T-helper 9 cell (primary cell): Measurements from ENCODE around the gene COL4A3.

Experiments
- DNase-seq: peaks from one replicate; pipeline ENCODE4 v3.0.0-alpha.2; 2020

The COL4A3 gene

DNA sequence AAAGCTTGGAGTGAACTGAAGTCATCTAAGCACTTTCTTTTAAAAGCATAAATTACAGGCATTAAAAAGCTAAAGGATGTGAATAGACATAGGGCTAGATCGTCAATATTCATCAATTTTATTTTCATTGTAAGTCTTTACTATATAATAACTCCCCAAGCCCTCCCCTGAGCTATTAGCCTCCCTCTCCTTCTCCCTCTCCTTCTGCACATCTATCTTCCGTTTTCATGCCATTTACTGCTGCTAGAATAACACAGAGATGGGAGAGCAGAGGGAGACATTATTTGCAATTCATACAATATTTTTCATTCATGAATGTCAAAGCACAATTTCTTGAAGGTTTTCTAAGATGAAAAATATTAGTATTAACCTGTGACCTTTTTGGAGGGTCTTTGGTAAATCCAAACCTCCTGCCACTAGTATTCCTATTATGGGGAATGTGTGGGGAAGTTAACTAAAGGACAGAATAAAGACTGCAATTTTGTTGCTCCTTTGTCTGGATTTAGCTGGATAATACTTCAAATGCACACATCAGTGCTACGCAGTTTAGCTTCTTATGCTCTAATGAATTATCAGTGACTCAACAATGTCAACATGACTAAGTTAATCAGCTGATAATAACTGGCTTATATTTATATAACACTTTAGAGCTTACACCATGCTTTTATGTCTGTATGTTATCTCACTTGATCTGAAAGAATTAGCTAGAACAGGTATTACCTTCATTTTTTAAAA is 132.4 kb downstream of the COL4A3 start:
- DNase-seq: no peak

DNA sequence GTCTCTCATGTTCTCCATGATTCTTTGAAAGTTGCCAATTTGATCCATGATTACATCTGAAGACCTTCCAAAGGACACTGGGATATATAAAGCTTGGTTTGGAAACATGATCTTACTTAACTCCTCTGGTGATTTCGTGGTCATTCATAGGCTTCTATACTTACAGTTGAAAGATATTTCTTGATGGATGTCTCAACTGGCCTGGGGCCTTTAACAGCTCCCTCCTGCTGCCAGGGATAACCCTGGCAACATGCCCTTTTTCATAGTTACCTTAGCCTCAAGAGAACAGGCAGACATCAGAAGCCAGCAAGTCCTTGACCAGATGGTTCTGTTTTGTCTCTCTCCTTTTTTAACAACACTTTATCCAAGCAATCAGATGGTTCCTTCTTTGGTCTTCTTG is 137.1 kb downstream of the COL4A3 start:
- no peak for DNase-seq

DNA sequence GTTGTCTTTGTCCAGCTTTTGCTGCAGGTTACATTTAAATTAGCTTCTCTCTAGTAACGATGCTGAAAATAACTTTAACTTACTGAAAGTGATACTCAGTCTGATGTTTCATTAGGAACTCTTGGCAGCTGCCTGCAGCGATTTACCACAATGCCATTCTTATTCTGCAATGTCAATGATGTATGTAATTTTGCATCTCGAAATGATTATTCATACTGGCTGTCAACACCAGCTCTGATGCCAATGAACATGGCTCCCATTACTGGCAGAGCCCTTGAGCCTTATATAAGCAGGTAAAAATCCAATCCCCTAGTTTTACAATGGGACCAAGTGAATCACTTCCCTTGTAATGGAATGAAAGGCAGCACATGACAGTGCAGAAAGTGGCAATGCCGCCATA is 144.4 kb downstream of the COL4A3 start:
- no peak for DNase-seq

DNA sequence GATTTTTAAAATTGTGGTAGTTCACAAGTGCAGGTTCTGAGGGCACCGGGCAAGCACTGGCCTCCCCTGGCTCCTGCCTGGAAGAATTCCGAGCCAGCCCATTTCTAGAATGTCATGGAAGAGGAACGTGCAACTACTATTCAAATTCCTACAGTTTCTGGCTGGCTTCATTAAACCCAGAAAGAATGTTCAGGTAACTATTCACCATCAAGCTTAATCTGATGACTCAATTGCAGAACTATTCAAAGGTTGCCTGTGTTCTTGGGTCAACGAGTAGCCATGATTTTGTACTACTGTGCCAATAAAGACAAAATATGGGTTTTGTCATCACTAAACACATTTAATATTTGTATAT is 146.3 kb downstream of the COL4A3 start:
- DNase-seq: no peak

DNA sequence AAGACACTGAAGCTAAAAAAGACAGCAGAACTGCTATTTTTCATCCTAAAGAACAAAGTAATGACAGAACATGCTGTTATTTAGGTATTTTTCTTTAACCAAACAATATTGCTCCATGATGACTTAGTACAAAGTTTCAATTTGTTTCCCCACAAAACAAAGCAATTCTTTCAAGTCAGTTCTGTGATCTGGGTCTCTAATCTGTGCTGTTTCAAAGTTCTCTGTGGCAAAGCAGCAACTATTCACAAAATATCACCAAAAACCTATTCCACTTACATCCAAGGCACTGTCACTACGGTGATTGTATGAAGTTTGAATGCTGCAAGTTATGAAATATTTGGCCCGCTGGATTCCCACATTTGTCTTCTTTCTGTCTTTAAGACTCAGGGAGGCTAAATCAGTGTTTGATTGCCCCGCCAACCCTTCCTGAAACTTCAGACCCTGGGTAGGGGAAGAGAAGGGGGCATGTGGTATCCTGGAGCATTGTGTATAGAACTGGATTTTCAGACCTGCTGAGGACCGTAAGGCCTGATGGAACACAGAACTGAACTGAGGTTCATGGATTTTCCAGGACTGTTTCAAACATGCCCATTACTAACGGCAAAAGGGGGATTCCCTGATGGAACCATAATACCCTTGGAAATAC is 147.6 kb downstream of the COL4A3 start:
- no peak for DNase-seq

DNA sequence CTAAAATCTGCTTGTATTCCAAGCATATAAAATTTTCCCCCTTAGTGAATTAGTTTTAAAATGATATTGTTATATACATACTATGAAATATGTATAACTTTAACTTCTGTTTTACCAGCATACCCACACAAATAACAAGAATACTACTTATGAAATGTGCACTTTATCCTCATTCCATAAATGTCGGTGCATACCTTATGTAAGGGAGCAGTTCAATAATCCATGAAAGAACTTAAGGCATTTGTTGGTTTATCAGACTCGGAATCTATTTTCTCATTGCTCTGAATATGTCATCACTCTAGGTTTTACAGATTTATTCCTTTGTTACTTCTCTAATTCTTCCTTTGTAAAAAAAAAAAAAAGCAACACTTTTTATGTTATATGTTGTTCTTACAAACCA is 148.2 kb downstream of the COL4A3 start:
- DNase-seq: no peak

DNA sequence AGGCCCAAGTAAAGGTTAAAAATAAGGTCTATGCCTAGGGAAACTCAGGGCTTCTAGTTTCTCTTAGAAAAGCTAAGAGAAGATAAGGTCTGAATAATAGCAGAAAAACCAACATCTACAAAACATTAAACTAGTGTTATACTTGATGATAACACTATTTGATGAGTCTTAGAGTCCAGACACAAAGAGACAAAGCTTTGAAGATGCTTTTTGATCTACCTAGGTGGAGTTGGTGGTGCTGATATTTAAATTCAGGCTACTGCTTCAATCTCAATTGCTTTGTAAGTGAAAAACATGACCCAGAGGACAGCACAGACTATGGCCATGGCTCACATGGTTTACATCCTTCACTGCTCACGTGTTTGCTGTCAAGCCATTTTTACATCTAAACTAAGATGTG is 148.9 kb downstream of the COL4A3 start:
- DNase-seq: no peak

DNA sequence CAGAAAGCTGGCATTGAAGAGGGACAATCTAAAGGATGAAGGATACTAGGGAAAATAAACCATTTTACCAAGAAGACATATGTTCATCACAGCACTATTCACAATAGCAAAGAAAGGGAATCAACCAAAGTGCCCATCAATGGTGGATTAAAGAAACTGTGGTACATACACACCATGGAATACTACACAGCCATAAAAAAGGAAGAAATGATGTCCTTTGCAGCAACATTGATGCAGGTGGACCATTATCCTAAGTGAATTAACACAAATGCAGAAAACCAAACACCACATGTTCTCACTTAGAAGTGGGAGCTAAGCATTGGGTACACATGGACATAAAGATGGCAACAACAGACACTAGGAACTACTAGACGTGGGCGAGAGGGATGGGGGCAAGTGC is 153.4 kb downstream of the COL4A3 start:
- DNase-seq: no peak

DNA sequence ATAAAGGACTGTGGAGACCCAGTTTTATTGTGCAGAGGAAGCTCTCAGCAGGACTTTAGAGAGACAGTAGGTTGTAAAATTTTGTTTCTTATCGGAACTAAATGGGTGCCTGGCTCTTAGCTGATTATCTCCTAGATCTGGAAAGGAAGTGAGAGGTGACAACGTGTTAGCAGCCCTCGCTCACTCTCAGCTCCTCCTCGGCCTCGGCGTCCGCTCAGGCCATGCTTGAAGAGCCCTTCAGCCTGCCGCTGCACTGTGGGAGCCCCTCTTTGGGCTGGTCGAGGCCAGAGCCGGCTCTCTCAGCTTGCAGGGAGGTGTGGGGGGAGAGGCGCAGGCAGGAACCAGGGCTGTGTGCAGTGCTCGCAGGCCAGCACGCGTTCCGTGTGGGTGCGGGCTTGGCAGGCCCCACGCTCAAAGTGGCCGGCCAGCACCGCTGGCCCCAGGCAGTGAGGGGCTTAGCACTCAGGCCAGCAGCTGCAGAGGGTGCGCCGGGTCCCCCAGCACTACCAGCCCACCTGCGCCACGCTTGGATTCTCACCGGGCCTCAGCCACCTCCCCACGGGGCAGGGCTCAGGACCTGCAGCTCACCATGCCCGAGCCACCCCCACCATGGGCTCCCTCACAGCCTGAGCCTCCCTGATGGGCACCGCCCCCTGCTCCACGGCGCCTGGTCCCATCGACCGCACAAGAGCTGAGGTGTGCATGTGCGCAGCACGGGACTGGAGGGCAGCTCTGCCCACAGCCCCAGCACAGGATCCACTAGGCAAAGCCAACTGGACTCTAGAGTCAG is 156.1 kb downstream of the COL4A3 start:
- DNase-seq: no peak

DNA sequence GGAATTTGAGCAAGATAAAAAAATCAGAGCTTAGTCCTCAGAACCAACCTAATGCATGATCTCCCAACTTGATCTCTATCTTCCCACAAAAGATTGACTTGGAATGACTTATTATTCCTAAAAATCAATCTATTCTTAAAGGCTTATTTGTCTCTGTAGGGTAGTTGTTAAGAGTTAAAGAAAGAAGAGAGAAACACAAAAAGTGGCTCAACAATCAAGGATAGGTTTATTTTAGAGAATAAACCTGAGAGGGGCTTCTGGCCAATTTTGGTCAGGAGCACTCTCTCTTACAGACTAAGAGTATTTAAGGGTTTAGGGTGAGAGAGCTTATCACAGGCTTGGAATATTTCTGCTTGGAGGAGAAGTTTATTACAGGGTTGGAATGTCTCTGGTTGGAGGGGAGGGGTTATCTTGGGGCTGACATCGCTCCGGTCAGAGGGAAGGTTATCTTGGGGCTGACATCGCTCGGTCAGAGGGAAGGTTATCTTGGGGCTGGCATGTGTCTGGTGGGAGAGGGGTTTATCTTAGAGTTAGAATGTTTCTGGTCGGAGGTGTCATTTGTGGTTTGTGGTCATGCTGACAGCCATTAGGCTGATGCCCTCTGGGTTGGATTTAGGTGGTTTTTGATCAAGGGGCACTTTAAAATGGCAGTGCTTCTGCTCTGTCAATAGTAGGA is 158.2 kb downstream of the COL4A3 start:
- no peak for DNase-seq

DNA sequence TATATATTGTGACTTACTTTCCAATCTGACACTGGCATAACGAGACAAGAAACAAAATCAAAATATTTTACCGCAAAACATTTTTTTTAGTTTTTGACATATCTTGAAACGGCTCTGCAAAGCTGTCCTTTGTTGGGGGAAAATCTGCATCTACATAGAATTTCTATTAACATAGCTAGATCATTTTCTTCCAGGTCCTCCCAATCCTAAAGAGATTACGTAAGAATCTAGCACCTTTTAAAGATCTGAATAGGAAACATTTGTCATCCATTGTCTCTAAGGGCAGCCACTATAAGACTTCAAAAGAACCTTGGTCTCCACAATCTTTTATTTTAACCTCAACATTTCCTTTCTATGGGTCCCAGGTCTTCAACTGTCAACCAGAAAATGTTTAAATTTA is 159.4 kb downstream of the COL4A3 start:
- no peak for DNase-seq

DNA sequence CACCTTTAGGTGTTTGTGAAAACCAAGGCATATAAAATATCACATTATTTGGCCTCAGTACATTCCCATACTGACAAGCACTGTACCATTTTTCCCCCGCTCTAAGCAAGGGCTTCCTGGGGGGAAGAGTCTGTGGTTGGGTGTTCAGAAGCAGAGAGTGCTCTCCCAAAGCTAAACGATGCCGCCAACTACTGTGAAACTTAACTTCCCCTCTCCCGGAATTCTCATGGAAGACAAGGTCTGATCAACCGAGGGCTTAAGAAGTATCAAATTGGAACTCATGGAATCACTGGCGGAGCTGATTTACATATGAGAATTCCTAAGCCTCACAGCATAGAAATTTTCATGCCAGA is 160.2 kb downstream of the COL4A3 start:
- no peak for DNase-seq

DNA sequence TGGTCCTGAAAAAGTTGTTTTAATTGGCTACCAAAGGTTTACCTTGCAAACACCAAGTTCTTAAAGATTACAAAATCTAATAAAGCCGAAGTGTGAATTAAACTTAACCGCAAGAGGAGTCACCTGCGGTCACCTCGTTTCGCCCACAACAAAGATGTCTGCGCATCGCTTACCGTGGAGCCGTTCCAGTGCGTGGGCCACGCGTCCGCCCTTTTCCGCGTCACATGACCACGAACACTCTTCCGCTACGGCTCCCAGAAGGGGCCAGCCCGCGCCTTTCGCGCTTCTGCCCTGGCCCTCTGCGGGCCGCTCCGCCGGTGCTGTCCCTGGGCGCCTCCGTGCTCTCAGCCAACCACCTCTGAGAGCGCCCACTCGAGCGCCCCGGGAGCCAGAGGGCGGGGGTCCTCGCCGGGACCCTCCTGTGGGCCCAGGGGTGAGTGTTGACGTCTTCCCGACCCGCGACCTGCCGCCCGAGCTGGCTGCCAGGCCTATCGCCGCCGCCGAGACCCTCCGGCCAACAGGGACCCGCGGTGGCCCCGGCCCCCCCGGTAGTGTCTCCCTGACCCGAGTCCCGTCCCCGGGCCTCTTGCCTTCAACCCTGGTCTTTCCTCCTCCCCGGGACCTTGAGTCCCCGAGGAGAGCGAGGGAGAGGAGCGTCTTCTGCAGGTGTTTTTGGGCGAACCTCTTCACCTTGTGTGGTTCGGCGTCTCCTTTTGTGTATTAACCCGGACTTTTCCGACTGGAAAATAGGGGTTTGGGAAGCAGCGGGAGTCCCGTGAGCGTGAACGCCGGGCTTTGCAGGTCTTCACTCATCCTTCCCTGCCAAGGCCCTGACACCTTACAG is 160.8 kb downstream of the COL4A3 start, which contains the start of gene MFF:
TSS of gene MFF (plus strand) at position 257 of the 844 bp plus-strand sequence. CDS start 5,415 bp downstream, outside the sequence.
- DNase-seq: peak; percentile 93

DNA sequence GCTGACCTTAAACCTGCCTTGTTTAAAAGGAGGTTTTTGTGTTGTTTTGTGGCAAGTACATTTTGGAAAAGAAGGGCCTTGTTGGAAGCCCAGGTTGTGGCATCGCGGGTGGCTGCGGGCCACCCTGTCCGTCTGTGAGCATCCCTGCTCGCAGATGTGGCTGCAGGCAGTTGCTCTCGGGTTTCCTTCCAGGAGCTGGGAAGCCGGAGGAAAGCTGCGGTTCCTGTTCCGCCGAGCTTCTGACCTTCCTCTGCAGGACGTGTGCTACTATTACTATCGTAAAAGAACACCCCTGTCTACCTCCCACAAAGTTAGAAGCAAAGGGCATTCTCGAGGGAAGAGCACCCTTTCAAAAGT is 161.4 kb downstream of the COL4A3 start:
- DNase-seq: no peak

DNA sequence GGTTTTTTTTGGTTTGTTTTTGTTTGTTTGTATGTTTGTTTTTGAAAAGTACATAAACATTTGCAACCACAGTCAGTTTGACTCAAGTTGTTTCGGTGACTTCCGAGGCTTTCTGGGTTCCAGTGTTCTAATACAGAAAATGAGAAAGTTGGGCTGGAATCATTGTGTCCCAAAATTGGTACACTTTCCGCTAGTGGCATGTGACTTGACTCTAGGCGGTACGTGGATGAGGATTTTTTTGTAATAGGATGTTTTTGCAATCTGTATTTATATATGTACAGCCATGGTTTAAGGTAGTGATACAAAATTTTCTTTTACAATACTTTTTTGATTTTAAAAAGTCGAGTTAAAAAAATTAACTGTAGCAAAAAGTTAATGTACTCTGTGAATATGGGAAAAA is 162.4 kb downstream of the COL4A3 start:
- DNase-seq: no peak

DNA sequence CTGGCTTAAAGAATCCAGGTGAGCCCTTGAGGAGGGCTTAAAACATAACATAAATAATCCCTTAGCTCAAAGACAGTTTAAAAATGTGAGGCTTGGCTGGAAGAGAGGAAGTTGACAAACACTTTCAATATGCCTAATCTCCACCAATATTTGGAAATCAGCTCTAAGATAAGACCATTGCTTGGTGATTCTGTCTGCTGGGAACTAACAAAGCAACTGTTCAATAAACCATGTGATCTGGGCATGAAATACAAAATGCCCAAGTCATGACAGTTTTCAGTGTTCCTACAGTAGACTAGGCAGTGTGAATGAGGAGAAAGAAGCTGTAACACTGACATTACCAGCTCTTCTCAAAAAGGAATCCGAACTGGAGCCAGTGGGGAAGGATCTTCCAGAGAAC is 171.3 kb downstream of the COL4A3 start:
- no peak for DNase-seq

DNA sequence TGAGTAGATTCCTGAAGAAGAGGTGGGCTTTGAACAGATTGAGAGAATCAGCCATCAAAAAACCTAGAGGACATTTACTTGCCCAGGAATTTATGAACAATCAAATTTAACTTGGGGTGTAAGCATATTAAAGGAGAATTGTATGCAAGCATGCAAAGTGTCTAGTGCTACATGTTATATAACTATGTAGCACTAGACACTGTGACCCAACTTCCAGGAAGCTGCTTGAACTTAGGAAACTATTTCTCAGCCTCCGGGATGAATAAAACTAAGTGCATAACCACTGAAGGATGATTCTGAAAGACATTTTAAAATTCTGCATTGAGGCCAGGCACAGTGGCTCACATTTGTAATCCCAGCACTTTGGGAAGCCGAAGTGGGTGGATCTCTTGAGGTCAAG is 173.0 kb downstream of the COL4A3 start:
- no peak for DNase-seq

DNA sequence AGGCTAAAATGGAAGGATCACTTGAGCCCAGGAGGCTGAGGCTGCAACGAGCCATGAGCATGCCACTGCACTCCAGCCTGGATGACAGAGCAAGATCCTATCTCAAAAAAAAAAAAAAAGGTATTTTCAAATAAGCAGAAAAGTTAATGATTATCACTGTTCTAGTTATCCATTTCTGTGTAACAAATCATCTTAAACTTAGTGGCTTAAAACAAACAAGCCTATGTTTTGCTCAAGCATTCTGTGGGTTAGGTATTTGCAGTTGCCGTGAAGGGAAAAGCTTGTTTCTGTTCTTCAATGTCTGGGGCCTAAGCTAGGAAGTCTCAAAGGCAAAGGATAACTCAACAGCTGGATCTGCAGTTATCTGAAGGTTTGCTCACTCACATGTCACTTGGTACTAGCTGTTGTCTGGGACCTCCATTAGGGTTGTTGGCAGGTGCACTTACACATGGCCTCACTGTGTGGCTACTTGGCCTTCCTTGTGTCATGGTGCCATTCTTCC is 174.7 kb downstream of the COL4A3 start:
- DNase-seq: no peak

DNA sequence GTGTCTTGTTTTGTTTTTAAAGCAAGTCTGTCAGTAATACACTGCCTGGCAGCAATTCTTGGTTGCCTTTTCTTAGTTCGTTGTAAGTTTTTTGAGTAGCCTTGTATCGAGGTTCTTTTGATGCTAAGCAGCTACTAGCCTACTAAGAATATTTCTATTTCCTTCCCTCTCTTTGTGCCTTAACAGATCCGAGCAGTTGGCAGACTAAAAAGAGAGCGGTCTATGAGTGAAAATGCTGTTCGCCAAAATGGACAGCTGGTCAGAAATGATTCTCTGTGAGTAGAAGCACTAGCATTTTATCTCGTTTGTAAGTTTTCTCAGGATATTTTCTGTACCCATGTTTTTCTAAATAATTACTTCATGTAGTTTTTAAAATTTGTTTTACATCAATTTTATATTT is 175.7 kb downstream of the COL4A3 start:
- no peak for DNase-seq

DNA sequence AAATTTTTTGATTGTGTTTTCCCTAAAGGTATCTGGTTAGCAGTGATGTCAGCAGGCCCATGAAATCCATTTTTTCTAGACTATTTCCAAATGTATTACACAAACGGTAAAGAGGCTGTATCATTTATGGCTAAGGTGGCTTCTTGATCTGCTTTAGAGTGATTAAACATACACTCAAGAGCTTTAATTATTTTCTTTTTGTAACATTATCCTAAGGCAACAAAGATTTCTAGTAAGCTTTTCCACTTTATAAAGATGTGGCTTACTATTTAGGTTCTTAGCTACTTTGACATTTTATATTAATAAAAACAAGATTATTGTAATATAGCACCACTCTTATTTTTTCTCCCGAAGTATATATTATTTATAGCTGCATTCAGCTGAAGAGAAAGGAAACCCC is 177.1 kb downstream of the COL4A3 start:
- DNase-seq: no peak

DNA sequence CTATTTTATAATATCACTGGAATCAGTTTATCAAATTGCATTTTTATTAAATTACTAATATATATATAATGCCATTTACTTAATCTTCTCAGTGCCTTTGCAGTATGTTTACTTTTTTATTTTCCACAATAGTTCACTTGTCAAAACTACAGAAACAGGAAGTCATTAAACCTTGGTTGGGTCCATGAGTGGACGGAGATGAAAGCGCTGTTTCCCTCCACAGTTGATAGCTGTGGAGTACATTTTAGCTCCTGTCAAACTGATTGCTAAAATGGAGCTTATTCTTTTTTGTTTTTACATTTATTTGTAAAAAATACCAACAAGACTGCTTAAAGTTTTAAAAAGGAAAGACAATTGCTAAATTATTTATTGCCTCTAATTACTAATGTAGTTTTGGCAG is 179.8 kb downstream of the COL4A3 start:
- DNase-seq: no peak

DNA sequence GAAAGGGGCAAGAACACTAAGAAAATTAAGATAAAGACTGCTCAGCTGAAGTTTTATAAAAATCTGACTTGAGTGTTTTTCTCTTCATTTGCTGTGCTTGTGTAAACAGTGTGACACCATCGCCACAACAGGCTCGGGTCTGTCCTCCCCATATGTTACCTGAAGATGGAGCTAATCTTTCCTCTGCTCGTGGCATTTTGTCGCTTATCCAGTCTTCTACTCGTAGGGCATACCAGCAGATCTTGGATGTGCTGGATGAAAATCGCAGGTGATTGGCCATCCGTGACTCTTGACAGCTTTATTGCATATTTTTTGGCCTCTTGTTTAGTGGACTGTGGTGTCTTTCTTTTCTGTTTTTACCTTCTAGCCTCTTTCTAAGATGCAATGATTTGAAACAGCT is 182.7 kb downstream of the COL4A3 start:
- DNase-seq: no peak
